GM12892 (cell line): ENCODE data around the gene PLCL1.

Experiments used
- POLR2A ChIP-seq: IDR thresholded peaks from 2 replicates; pipeline ENCODE4 v1.6.1; 2011; ENCODE audit warnings: low read depth, low read length, control low read depth
- POLR2AphosphoS5 ChIP-seq: IDR thresholded peaks from 2 replicates; pipeline ENCODE4 v1.6.1; 2011; ENCODE audit warnings: low read depth, low read length, control low read depth

GRCh38 chr2:198168651-198169050 lies 364.3 kb downstream of the PLCL1 start:
- TF ChIP-seq POLR2A (no peak), POLR2AphosphoS5 (no peak)
